Measurements from ENCODE around the gene FOXP1.

FOXP1 gene

DNA sequence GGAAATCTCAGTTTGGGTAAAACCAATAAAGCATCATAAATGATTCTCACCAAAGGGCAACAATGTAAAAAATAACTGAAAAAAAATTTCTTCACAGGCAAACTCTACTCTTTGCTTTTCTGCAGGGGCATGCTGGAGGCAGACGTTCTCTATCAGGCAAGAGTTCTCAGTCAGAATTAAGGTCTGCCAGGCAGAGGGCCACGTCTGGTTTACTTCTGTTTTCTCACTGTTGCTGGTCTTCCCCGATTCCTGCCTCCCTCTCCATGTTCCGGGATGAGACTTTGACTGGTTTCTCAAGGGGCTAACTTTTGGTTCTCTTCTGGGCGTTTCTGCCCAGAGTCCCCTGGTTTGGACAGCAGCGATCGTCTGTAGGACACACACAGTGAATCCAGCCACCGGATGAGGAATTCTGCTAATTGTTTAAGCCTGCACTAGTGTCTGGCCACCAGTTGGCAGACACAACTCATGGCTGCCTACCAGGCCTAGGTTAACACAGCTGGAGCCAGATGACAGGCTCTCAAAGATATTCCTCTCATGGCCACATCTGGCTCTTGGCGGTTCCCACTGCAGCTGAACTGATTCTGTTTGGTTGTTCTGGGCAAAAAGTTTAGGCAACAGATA is 273.1 kb downstream of the FOXP1 start:
- ChIA-PET CTCF (no interaction called here), POLR2A (no interaction called here)
- TF ChIP-seq, protein P1, sequence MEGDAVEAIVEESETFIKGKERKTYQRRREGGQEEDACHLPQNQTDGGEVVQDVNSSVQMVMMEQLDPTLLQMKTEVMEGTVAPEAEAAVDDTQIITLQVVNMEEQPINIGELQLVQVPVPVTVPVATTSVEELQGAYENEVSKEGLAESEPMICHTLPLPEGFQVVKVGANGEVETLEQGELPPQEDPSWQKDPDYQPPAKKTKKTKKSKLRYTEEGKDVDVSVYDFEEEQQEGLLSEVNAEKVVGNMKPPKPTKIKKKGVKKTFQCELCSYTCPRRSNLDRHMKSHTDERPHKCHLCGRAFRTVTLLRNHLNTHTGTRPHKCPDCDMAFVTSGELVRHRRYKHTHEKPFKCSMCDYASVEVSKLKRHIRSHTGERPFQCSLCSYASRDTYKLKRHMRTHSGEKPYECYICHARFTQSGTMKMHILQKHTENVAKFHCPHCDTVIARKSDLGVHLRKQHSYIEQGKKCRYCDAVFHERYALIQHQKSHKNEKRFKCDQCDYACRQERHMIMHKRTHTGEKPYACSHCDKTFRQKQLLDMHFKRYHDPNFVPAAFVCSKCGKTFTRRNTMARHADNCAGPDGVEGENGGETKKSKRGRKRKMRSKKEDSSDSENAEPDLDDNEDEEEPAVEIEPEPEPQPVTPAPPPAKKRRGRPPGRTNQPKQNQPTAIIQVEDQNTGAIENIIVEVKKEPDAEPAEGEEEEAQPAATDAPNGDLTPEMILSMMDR (IDR thresholded peaks at IDR 0.05; ENCODE audit: control extremely low read depth, extremely low read depth, low read depth, missing control alignments) = no peak
- no peak for DNase-seq (ENCODE audit: extremely low spot score)

DNA sequence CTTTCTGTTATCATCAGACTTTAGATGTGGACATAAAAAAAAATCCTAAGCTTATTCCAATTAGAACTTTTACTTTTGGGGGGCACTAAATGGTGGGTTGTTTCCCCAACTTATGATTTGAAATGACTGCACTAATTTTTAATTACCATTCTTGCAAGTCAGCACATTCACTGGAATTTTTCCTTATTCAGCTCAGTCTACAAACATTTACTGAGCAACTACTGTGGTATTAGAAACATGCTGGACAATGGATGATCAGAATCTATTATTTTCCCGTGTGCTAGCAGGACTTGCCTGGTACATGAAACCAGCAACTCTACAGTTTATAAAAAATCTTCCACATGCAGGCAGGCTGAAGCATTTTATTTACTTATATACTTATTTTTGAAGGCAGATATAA is 273.6 kb downstream of the FOXP1 start:
- POLR2A ChIA-PET = no interaction called here
- no peak for DNase-seq (ENCODE audit: extremely low spot score)
- TF ChIP-seq, protein P1 (IDR thresholded peaks at IDR 0.05; ENCODE audit: control extremely low read depth, extremely low read depth, low read depth, missing control alignments) = no peak
- CTCF ChIA-PET = no interaction called here

DNA sequence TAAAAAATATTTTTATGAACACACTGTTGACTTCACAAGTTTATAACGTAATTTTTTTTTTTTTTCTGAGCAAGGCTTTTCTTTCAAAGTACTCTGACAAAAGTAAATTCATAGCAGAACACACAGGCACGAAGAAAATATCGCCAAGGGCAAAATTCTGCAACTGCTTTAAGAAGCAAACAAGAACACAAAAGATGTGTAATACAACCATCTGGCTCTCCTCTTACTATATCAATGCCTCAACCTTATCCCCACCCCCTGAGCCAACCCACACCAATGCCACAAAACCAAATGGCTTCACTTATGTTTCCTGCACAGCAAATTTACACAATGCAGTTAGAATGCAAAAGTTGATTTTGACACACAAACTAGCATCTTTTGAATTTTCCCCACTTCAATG is 274.2 kb downstream of the FOXP1 start:
- CTCF ChIA-PET = no interaction called here
- TF ChIP-seq, protein P1 (IDR thresholded peaks at IDR 0.05; ENCODE audit: control extremely low read depth, extremely low read depth, low read depth, missing control alignments) = no peak
- no peak for DNase-seq (ENCODE audit: extremely low spot score)
- POLR2A ChIA-PET = no interaction called here

DNA sequence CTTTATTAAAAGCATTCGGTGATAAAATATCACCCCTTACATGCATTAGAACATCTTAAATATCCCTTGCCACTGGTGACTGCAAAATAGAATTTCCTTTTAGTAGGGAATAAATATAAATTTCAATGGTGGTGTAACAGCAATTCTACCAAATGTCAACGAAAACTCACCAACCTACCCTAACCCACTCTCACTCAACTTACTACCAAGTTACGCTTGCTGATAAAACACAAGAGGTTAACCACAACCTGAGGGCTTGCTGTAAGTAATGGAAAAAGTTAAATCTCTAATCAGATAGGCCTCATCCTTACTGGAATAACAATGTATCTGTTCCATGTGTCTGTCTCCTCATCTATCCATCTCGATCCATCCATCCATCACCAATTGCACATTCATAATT is 274.7 kb downstream of the FOXP1 start:
- CTCF ChIA-PET = no interaction called here
- TF ChIP-seq, protein P1 (IDR thresholded peaks at IDR 0.05; ENCODE audit: control extremely low read depth, extremely low read depth, low read depth, missing control alignments) = no peak
- POLR2A ChIA-PET = no interaction called here
- no peak for DNase-seq (ENCODE audit: extremely low spot score)

DNA sequence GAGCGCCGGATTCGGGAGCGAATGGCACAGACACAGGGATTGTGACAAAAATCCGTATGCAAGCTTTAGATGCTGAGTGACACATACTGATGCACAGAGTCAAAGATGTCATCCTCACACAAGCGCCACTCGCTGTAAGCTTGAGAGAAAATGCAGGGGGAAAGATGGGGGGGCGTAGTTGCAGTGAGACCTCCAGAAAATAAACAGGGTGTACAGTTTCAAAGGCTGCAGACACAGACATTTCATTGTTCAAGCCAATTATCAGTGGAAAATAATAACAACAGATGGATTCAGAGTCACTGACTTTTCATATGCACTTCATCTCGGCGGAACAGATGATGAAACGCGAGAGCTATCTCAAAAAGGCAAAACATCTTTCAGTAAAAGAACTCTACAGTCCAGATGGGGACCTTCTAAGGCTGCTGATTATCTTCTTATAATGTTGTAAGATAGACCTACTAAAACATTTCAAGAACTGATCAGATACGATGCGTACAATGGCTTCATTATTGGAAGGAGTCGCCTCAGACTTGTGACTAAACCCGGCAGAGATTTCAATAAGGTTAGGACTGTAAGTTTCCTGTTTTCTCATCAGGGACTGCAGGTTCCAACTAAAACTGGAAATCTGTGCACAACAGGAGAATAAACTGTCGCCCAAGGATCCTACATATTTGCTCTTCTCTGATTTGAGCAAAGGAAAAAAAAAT is 275.4 kb downstream of the FOXP1 start:
- TF ChIP-seq, protein P1 (IDR thresholded peaks at IDR 0.05; ENCODE audit: control extremely low read depth, extremely low read depth, low read depth, missing control alignments) = no peak
- POLR2A ChIA-PET = no interaction called here
- CTCF ChIA-PET = interaction anchor here (1.0 kb wide), 1 partner anchor 9 kb away, joined by 3 read pairs; no protein-coding TSS in a partner anchor
- no peak for DNase-seq (ENCODE audit: extremely low spot score)

DNA sequence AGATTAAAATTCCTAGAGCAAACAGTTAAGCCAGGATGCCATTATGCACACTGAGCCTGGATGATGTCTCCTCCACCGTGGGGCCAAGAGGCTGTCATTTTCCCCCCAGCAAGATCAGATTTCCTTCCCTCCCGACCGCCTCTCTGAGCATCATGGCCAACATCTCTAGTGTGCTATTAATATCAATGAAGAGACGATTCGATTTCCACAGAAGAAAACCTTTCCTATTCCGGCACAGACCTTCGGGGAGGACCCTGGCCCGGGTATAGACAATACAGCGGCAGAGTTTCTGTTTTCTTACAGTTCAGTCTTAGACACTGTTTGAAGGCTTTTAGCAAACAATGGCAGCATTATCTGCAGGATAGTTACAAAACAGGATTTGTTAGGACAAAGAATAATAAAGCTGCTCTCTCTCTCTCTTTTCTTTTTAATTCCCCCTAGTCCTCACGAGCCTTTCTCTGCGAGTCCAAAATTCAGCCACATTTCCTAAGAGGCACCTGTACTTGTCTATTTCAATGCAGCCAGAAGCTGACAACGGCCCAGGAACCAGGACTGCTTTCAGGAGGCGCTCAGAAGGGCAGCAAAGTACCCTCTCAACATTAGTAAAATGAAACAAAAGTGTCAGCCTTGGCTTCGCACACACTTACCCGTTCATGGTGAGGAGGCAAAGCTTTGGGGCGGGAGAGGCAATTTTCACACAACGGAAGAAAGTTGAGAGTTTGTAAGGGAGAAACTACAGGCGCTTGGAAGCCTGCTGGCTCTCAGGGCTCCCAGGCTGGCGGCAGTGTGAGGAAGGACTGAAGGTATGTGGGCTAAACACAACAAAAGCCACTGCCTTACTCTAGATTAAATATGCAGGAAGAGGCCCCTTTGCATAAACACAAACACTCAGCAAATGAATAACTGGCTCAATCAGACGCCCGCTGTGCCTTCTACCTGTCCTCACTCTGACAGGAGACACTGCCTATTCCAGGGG is 278.0 kb downstream of the FOXP1 start:
- no peak for DNase-seq (ENCODE audit: extremely low spot score)
- CTCF ChIA-PET = interaction anchor here (1.3 kb wide), 1 partner anchor 9 kb away, joined by 3 read pairs; no protein-coding TSS in a partner anchor
- POLR2A ChIA-PET = no interaction called here
- TF ChIP-seq, protein P1 (IDR thresholded peaks at IDR 0.05; ENCODE audit: control extremely low read depth, extremely low read depth, low read depth, missing control alignments) = no peak

All from GM10248 (cell line).